H7 (cell line): ENCODE measurements around the gene CMKLR1. TPM values are rescaled to one million over a fixed set of nuclear protein-coding genes. Genes with fewer than 3 reads are reported as not detected.

Source experiments
- DNase-seq: peaks from one replicate; pipeline ENCODE4 v3.0.0; 2012
- H3K27me3 ChIP-seq: 2 replicates; pipeline ENCODE4 v1.6.0; 2011; ENCODE audit warnings: mild to moderate bottlenecking, low read length; ENCODE audit not compliant: control insufficient read depth, insufficient read depth
- H3K36me3 ChIP-seq: replicated peaks from 2 replicates; pipeline ENCODE4 v1.5.1; 2011; ENCODE audit warnings: low read length; ENCODE audit not compliant: control insufficient read depth, insufficient read depth
- H3K4me3 ChIP-seq: 2 replicates; pipeline ENCODE4 v1.5.1; 2011; ENCODE audit warnings: low read depth, mild to moderate bottlenecking, control low read depth, low read length, moderate library complexity; ENCODE audit not compliant: insufficient read depth
- total RNA-seq: library from RNA; depleted of rRNA; stranded (reverse); fragments of >200 nt; shearing (Covaris generic); gene quantifications from 2 replicates; pipeline ENCODE4 v1.2.3, GENCODE V29; 2014

CMKLR1 gene
- total RNA-seq, 1 experiment from 2014 or later: 1.8 TPM

DNA sequence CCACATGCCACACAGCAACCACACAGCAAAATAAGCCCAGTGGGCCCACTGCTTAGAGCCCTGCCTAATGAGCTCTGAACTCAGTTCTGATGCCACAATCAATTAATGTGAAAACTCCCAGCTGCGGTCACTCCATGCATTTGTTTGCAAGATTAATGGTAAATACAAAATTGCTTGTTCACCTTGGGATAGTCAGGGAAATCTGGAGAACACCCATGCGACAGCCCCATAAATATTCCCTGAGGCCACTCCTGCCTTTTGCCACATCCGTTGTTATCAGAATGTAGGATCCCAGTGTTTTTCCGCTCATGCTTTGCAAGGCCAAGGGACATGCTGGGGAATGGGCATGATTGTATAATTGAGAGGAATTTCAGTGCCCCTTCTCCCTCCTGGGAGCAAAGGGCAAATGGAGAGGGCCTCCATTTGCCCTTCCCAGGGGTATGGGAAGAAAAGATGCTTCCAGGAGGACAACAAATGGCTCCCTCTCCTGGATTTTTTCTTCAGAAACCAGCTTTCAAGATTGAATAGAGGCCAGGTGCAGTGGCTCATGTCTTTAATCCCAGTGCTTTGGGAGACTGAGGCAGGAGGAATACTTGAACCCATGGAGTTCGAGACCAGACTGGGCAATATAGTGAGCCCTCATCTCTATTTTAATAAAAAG lies 30.8 kb upstream of the CMKLR1 start:
- no peak for DNase-seq
- Histone ChIP-seq H3K36me3 (no peaks in the 10 kb centered on the region), H3K27me3 (no peaks in the 10 kb centered on the region), H3K4me3 (no peak overlapping the region)

DNA sequence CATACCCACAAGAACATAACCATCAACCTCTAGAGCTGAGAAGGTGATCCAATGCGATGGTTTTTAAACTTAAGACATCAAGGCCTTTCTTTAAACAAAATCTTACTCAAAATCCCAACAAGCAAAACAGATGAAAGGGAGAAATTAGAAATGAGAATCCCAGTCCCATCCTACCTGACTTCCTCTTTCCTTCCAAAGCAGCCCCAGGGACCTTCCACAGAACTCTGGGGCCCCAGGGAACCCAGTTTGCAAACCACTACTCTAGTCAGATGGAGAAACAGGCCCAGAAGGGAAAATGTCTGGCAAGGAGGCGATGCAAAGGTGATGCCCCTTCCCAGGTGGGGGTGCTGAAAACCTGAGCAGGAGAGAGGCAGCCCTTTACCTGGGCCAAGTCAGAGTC lies 29.0 kb upstream of the CMKLR1 start:
- no peak for DNase-seq
- Histone ChIP-seq H3K36me3 (no peaks in the 10 kb centered on the region), H3K4me3 (no peak overlapping the region), H3K27me3 (no peaks in the 10 kb centered on the region)

DNA sequence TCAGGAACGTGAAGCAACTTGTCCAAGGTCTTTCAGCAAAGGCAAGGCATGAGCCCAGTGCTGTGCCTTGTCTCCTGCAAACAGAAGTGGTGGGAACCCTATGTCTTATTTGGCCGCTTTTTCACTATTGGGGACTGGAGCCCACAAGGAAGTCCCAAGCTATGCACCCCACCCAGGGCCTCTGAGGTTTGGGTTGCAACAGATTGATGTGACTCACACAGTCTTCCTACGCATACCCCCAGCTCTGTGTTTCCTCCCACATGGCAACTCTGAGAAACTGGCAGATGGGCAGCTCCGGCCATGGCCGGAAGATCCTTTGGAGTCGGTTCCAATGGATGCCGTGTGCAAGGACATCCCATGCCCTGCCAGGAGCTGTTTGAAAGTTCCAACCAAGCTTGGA lies 28.3 kb upstream of the CMKLR1 start:
- no peaks in the 10 kb centered on the region for H3K36me3 ChIP-seq
- DNase-seq: no peak
- no peak overlapping the region for H3K4me3 ChIP-seq
- H3K27me3 ChIP-seq: no peaks in the 10 kb centered on the region

DNA sequence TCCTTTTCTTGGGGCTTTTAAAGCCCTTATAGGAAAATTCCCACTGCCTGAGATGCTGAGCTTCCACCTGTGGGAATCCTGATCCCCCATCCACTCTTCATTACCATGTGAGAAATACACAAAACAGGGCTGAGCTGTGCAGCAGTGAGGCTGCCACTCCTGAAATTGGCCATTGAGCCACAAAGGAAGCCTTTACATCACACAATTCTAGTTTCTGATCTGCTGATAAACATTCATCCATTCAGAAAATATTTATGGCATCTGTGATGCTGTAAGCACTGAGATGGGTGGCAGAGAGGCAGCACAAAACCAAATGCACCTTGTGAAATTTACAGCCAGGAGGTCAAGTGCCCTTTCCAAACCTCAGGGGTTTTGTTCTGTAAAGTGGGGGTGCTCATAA lies 26.2 kb upstream of the CMKLR1 start:
- H3K36me3 ChIP-seq: no peaks in the 10 kb centered on the region

DNA sequence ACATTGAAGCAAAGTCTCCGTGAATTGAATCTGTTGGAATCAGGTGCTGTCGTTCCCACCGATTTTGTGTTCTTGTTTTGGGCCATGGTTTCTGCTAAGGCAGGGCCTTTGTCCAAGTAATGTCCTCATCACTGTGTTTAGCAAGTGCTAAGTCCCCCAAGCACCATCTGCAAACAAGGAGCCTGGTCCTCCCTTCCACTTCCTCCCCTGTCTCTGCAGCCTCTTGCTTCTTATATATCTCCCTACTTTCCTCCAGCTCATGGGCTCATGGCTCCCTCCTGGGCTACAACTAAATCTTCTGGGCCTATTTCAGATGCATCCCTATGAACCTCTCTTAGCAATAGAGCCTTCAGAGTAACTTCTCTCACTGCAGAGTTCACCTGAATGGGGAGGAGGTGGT lies 25.8 kb upstream of the CMKLR1 start:
- Histone ChIP-seq H3K27me3 (no peaks in the 10 kb centered on the region), H3K36me3 (no peaks in the 10 kb centered on the region), H3K4me3 (no peak overlapping the region)
- DNase-seq: no peak

More for the DNA sequence above, 26.2 kb upstream of the CMKLR1 start:
- no peaks in the 10 kb centered on the region for H3K27me3 ChIP-seq
- DNase-seq: no peak
- no peak overlapping the region for H3K4me3 ChIP-seq

DNA sequence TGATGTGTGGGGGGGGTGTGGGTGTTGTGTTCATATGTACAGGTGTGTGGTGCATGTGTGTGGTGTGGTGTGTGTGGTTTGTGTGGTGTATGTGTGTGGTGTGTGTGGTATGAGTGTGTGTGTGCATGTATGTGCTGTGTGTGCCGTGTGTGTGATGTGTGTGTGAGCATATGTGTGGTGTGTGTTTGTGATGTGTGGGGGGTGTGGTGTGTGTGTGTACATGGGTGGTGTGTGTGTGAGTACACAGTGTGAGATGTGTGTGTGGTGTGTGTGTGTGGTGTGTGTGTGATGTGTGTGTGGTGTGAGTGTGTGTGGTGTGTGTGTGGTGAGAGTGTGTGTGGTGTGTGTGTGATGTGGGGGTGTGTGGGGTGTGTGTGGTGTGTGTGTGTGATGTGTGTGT lies 24.5 kb upstream of the CMKLR1 start:
- no peaks in the 10 kb centered on the region for H3K36me3 ChIP-seq
- H3K27me3 ChIP-seq: no peaks in the 10 kb centered on the region
- H3K4me3 ChIP-seq: no peak overlapping the region
- no peak for DNase-seq

DNA sequence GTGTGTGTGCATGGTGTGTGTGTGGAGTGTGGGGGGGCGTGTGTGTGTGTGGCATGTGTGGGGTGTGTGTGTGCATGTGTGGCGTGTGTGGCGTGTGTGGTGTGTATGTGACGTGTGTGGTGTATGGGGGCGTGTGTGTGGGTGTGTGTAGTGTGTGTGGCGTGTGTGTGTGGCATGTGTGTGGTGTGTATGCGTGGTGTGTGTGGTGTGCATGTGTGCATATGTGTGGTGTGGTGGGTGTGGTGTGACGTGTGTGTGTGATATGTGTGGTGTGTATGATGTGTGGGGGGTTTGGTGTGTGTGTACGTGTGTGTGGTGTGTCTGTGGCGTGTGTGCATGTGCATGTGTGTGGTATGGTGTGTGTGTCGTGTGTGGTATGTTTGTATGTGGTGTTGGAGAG lies 24.1 kb upstream of the CMKLR1 start:
- no peaks in the 10 kb centered on the region for H3K36me3 ChIP-seq
- H3K27me3 ChIP-seq: no peaks in the 10 kb centered on the region
- DNase-seq: no peak
- no peak overlapping the region for H3K4me3 ChIP-seq

DNA sequence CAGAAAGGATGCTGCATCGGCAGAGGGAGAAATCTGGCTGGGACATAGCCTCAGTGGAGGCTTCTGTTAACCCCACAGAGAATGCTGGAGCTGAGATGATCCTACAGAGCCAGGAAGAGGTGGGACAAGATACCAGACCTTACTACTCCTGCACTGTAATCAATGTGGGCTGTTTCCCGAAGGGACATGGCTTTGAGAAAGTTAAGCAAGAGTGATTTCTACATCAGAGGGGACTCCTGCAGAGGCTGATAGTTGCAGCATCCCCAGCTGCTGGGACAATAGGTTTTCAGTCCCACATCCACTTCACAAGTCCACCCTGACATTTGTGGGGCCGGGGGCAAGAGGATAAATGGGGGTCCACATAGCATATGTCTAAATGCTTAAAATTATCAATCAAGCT lies 22.5 kb upstream of the CMKLR1 start:
- no peak overlapping the region for H3K4me3 ChIP-seq
- no peak for DNase-seq
- H3K27me3 ChIP-seq: no peaks in the 10 kb centered on the region
- H3K36me3 ChIP-seq: no peaks in the 10 kb centered on the region

DNA sequence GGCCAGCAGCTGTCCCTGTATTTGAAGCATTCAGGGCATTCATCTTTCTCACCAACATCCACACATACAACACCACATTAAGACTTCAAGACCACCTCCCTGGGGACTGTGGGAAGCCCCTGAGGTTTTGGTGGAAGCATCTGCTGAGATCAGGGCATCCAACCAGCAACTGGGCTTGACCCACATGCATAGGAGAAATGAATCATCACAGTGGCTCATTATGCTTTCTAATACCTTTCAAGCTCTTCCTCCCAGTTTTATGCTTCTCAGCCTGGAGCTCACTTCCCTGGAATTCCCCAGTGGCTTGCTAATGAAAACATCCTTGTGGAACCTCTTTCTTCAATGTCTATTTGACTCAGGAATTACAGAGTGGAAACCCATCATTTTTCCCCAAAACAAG lies 21.4 kb upstream of the CMKLR1 start:
- no peak for DNase-seq
- no peaks in the 10 kb centered on the region for H3K27me3 ChIP-seq
- H3K4me3 ChIP-seq: no peak overlapping the region
- H3K36me3 ChIP-seq: no peaks in the 10 kb centered on the region

DNA sequence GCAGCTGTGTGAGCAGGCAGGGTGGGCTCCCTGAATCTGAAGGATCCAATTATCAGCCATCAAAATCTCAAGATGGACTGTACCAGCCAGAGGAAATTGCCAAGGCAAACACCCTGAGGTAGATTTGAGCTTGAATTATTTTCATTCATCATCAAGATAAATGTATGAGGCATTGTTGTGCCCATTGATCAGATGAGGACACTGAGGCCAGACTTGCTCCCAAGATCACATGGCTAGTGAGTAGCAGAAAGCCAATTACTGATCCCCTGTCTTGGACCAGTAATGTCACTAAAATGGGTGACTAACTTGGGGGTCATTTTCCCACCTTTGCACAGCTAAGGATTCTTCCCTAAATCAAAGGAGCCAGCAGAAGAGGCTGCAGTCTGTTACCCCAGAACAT lies 20.9 kb upstream of the CMKLR1 start:
- Histone ChIP-seq H3K27me3 (no peaks in the 10 kb centered on the region), H3K4me3 (no peak overlapping the region), H3K36me3 (no peaks in the 10 kb centered on the region)
- no peak for DNase-seq

DNA sequence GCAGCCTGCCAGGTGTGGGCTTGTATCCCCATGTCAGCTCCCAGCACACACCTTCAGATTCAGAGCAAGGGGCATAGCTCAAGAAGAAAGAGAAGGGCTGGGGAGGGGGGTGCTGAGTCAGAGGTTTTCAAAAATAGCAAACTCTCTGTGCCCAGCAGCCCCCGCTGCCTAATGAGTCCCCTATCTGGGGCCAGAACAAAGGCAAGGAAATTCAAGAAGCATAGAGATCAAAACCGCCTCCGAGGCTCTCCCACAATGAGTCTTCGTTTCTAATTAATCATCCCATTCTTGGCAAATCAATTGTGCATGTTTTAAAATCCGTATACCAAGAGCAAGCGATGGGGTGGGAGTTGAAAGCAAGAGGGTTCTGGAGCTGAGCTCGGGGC lies 19.5 kb upstream of the CMKLR1 start:
- no peaks in the 10 kb centered on the region for H3K36me3 ChIP-seq
- no peak overlapping the region for H3K4me3 ChIP-seq
- DNase-seq: no peak
- H3K27me3 ChIP-seq: no peaks in the 10 kb centered on the region

DNA sequence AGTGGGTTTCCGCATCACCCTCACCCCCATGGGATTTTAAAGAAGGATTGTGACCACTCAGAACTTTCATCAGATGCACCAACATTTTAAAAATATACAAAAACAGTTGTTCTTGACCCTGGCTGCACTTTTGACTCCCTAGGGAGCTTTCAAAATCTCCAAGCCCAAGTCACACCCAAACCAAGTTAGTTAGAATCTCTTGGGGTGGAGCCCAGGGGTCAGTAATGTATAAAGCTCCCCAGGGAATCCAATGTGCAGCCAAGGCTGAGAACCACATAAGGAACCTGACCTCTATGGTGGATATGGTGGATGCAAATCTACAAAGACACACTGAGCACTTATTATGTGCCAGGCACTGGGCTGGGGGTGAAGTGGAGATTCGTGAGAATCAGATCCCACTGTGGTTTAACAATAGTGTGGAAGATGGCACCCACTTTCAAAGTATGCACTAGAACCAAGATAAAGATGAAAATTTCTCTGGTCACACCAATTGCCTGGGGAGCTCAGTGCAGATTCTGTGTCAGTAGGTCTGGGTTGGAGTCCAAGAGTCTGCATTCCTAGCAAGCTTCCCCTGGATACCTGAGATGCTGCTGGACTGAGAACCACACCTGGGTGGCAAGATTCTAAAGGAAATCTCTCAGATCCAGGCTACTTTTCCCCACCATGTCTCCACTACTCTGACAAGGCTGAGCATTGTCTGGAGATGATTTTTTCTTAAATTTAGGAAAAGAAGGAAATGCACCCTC lies 18.9 kb upstream of the CMKLR1 start:
- DNase-seq: no peak
- Histone ChIP-seq H3K27me3 (no peaks in the 10 kb centered on the region), H3K4me3 (no peak overlapping the region), H3K36me3 (no peaks in the 10 kb centered on the region)

DNA sequence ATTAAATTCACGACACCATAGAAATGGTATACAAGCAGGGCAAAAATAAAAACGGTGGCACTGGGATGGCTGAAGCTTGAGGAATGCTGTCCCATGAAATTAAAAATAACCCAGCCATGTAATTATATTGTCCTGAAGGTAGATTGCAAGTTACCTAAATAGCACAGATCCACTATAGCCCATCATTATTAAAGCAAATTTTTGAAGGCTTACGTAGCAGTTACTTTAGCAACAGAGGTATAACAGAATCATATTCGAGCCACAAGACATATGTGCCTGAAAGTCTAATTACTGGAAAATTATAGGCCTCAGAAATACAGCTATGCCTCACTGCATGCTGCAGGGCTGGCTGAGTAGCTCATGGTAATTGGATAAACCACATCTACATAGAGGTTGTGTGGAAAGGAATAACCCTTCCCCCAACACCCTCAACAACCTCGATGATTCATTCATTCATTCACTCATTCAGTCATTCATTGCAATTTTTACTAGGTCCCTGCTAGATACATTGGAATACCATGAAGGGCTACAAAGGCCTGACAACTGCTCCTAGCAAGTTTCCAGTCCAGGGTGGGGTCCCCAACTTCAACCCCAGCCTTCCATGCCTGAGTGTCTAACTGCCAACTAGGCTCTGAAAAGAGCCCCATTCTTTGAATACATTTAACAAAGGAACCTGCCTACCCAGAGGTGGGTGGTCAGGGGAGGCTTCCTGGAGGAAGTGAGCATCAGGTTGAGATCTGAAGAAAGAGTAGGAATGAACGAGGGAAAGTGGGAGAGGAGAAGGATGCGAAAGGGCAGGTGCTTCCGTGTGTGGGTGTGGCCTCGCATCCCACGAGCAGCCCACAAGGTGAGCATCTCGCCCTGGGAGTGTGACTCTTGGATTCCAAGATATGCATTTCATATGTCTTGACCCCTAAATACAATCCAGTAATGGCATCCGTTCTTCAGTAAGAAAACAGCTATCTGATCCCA lies 18.0 kb upstream of the CMKLR1 start:
- no peak for DNase-seq
- no peaks in the 10 kb centered on the region for H3K27me3 ChIP-seq
- H3K36me3 ChIP-seq: no peaks in the 10 kb centered on the region
- H3K4me3 ChIP-seq: no peak overlapping the region

DNA sequence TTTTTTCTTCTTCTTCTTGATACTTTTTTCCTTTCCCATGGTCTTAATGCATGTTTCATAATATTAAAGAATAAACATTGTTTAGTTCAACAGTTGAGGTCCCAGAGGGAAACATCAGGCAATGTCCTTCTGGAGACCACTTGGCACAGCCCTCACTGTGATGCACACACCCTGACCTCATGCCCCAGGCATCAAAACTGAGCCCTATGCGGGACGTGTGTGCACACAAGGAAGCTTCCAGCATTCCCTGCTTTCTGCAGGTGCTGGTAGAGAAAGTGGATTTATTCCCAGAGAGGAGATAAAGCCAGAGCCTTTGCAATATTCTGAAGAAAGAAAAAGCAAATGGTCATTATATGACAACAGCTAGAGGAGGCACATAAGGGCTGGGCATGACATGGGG lies 16.0 kb upstream of the CMKLR1 start:
- Histone ChIP-seq H3K27me3 (no peaks in the 10 kb centered on the region), H3K36me3 (no peaks in the 10 kb centered on the region), H3K4me3 (no peak overlapping the region)
- no peak for DNase-seq

DNA sequence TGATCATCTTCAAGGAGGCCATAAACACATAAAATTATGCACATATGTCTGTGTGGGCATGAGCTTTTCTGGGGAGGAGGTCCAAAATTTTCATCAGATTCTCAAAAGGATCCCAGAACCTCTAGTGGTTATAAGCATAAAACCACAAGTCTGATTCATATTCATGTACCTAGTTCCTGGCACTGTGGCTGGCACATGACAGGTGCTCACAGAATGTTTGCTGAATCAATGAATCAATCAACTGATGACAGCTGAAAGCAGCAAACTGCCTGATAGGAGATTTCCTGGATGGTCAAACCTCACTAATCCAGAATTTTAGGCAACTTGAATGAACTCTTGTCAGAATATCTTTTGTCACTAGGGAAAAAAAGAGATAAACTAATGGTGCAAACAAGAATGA lies 13.5 kb upstream of the CMKLR1 start:
- H3K36me3 ChIP-seq: no peaks in the 10 kb centered on the region
- DNase-seq: no peak
- no peak overlapping the region for H3K4me3 ChIP-seq
- no peaks in the 10 kb centered on the region for H3K27me3 ChIP-seq
